ENCODE measurements around the gene ING3.
"Not testable (repeated sequence)": the region's sequence is repeated elsewhere in the genome, so short reads cannot be mapped to it uniquely, and the experiment has no call there.

The ING3 gene

GRCh38 chr7:120979765-120980499 is 29.4 kb downstream of the ING3 start:
- no peaks in the 10 kb centered on the region for H3K79me2 ChIP-seq (ENCODE audit: control insufficient read depth, low read length)
- peaks cover 4% of the 10 kb centered on the region; the same call in 1 of the 2 replicates for H3F3A ChIP-seq (ENCODE audit: control insufficient read depth, insufficient read depth)
- no peaks in the 10 kb centered on the region for H3K9me2 ChIP-seq (replicated peaks; ENCODE audit: control insufficient read depth, low read length)
- no peak for TF ChIP-seq EZH2phosphoT487 (IDR thresholded peaks at IDR 0.05; ENCODE audit: borderline replicate concordance, low read length)
- no peak for TF ChIP-seq CTCF (IDR thresholded peaks at IDR 0.05; ENCODE audit: low read depth, low read length, poor library complexity, severe bottlenecking)
- H3K27ac ChIP-seq (ENCODE audit: low read depth, low read length) = no peak overlapping the region
- H3K4me2 ChIP-seq (ENCODE audit: low read length) = no peak overlapping the region
- no peaks in the 10 kb centered on the region for H3K4me1 ChIP-seq (ENCODE audit: control insufficient read depth, low read length)
- H3K36me3 ChIP-seq (ENCODE audit: control insufficient read depth, low read length) = peaks cover 15% of the 10 kb centered on the region
- no peak overlapping the region for H3K4me3 ChIP-seq (ENCODE audit: low read length)
- H3K9me3 ChIP-seq (ENCODE audit: control insufficient read depth, insufficient read depth, low read length) = no peaks in the 10 kb centered on the region
- H3K27me3 ChIP-seq (ENCODE audit: control insufficient read depth, low read length) = 0 out of 2 replicates have a peak, but pooled peaks cover 2% of the 10 kb centered on the region
- H4K20me1 ChIP-seq (ENCODE audit: control insufficient read depth, insufficient read depth, low read depth, low read length) = no peaks in the 10 kb centered on the region

GRCh38 chr7:120981117-120981516 is 30.5 kb downstream of the ING3 start:
- H3K9me3 ChIP-seq (ENCODE audit: control insufficient read depth, insufficient read depth, low read length) = no peaks in the 10 kb centered on the region
- H3K4me3 ChIP-seq (ENCODE audit: low read length) = no peak overlapping the region
- TF ChIP-seq EZH2phosphoT487 (IDR thresholded peaks at IDR 0.05; ENCODE audit: borderline replicate concordance, low read length) (no peak), CTCF (IDR thresholded peaks at IDR 0.05; ENCODE audit: low read depth, low read length, poor library complexity, severe bottlenecking) (no peak)

GRCh38 chr7:120981888-120982615 is 31.5 kb downstream of the ING3 start:
- H3K9me3 ChIP-seq (ENCODE audit: control insufficient read depth, insufficient read depth, low read length) = no peaks in the 10 kb centered on the region
- peaks cover 4% of the 10 kb centered on the region; the same call in 1 of the 2 replicates for H3F3A ChIP-seq (ENCODE audit: control insufficient read depth, insufficient read depth)
- TF ChIP-seq EZH2phosphoT487 (IDR thresholded peaks at IDR 0.05; ENCODE audit: borderline replicate concordance, low read length) = no peak
- TF ChIP-seq CTCF (IDR thresholded peaks at IDR 0.05; ENCODE audit: low read depth, low read length, poor library complexity, severe bottlenecking) = no peak
- H3K4me1 ChIP-seq (ENCODE audit: control insufficient read depth, low read length) = no peaks in the 10 kb centered on the region
- H3K4me3 ChIP-seq (ENCODE audit: low read length) = no peak overlapping the region
- peaks cover 6% of the 10 kb centered on the region; the same call in 1 of the 2 replicates for H3K27me3 ChIP-seq (ENCODE audit: control insufficient read depth, low read length)
- H3K4me2 ChIP-seq (ENCODE audit: low read length) = no peak overlapping the region
- H3K79me2 ChIP-seq (ENCODE audit: control insufficient read depth, low read length) = no peaks in the 10 kb centered on the region
- no peaks in the 10 kb centered on the region for H3K36me3 ChIP-seq (ENCODE audit: control insufficient read depth, low read length)
- no peaks in the 10 kb centered on the region for H4K20me1 ChIP-seq (ENCODE audit: control insufficient read depth, insufficient read depth, low read depth, low read length)
- no peak overlapping the region for H3K27ac ChIP-seq (ENCODE audit: low read depth, low read length)
- no peaks in the 10 kb centered on the region for H3K9me2 ChIP-seq (replicated peaks; ENCODE audit: control insufficient read depth, low read length)

More at GRCh38 chr7:120981117-120981516, 30.5 kb downstream of the ING3 start:
- Histone ChIP-seq H3K27ac (ENCODE audit: low read depth, low read length) (no peak overlapping the region), H3K4me1 (ENCODE audit: control insufficient read depth, low read length) (no peaks in the 10 kb centered on the region), H3K9me2 (replicated peaks; ENCODE audit: control insufficient read depth, low read length) (no peaks in the 10 kb centered on the region), H3K4me2 (ENCODE audit: low read length) (no peak overlapping the region), H3F3A (ENCODE audit: control insufficient read depth, insufficient read depth) (peaks cover 4% of the 10 kb centered on the region; the same call in 1 of the 2 replicates), H4K20me1 (ENCODE audit: control insufficient read depth, insufficient read depth, low read depth, low read length) (no peaks in the 10 kb centered on the region), H3K36me3 (ENCODE audit: control insufficient read depth, low read length) (peaks cover 5% of the 10 kb centered on the region; the same call in 1 of the 2 replicates), H3K79me2 (ENCODE audit: control insufficient read depth, low read length) (no peaks in the 10 kb centered on the region), H3K27me3 (ENCODE audit: control insufficient read depth, low read length) (peaks cover 6% of the 10 kb centered on the region; the same call in 1 of the 2 replicates)

- not testable (repeated sequence) for H3K9me3 ChIP-seq (ENCODE audit: control insufficient read depth, insufficient read depth, low read length)
Measured at GRCh38 chr7:120983592-120983991, 33.0 kb downstream of the ING3 start.

More at GRCh38 chr7:120983592-120983991, 33.0 kb downstream of the ING3 start:
- not testable (repeated sequence) for H3K79me2 ChIP-seq (ENCODE audit: control insufficient read depth, low read length); H4K20me1 ChIP-seq (ENCODE audit: control insufficient read depth, insufficient read depth, low read depth, low read length); H3K4me2 ChIP-seq (ENCODE audit: low read length); H3K4me3 ChIP-seq (ENCODE audit: low read length); H3K9me2 ChIP-seq (replicated peaks; ENCODE audit: control insufficient read depth, low read length); H3F3A ChIP-seq (ENCODE audit: control insufficient read depth, insufficient read depth); H3K36me3 ChIP-seq (ENCODE audit: control insufficient read depth, low read length); H3K4me1 ChIP-seq (ENCODE audit: control insufficient read depth, low read length); H3K27ac ChIP-seq (ENCODE audit: low read depth, low read length)
- H3K27me3 ChIP-seq (ENCODE audit: control insufficient read depth, low read length) = peaks cover 15% of the 10 kb centered on the region
